Stomach (tissue), 19 donors: ENCODE data around the gene RASL12. TPM values are rescaled to one million over a fixed set of nuclear protein-coding genes. Genes with fewer than 3 reads are reported as not detected.

Experiments used
- DNase-seq, 2 donors: peaks; one replicate each; pipeline versions ENCODE4 v3.0.0 to v3.0.0-alpha.2; 2013 to 2019
- H3K27ac ChIP-seq, 5 donors: fragments of 200-600 bp in 4 of 5; sonication (generic) in 4 of 5; one replicate each; pipeline ENCODE4 v1.5.1; 2013 to 2019; ENCODE audit warnings: mild to moderate bottlenecking in 1 of 5, moderate library complexity in 1 of 5
- H3K27me3 ChIP-seq, 3 donors: fragments of 200-600 bp; sonication (generic); one replicate each; pipeline ENCODE4 v1.5.1; 2017 to 2019; ENCODE audit warnings: mixed run types in 1 of 3
- H3K36me3 ChIP-seq, 4 donors: fragments of 200-600 bp; sonication (generic); 1 replicate in 3 of 4; 2 replicates in 1 of 4; pipeline ENCODE4 v1.5.1; 2016 to 2019
- H3K4me1 ChIP-seq, 4 donors: fragments of 200-600 bp; sonication (generic); one replicate each; pipeline ENCODE4 v1.5.1; 2016 to 2019
- H3K4me3 ChIP-seq, 4 donors: fragments of 200-600 bp; sonication (generic) in 3 of 4; one replicate each; pipeline ENCODE4 v1.5.1; 2016 to 2019; ENCODE audit warnings: mild to moderate bottlenecking in 1 of 4
- H3K9me3 ChIP-seq, 4 donors: fragments of 200-600 bp; sonication (generic); one replicate each; pipeline ENCODE4 v1.5.1; 2016 to 2019
- EP300 ChIP-seq: sonication (generic); formaldehyde crosslinking; IDR thresholded peaks from one replicate; pipeline ENCODE4 v1.6.1; 2017; ENCODE audit warnings: antibody characterized with exemption
- POLR2A ChIP-seq, 4 donors: fragments of 450-650 bp; IDR thresholded peaks; one replicate each; pipeline ENCODE4 v1.6.1; 2016; ENCODE audit warnings: antibody characterized with exemption in 4 of 4, control low read depth in 2 of 4, mild to moderate bottlenecking in 1 of 4, moderate library complexity in 1 of 4
- POLR2AphosphoS5 ChIP-seq, 3 donors: sonication (generic); formaldehyde crosslinking; IDR thresholded peaks; one replicate each; pipeline ENCODE4 v1.6.1; 2016; ENCODE audit warnings: antibody characterized with exemption in 3 of 3
- WGBS, 5 donors: extraction: QIAGEN DNeasy Blood & Tissue Kit in 3 of 5; methylation state at CpG; one replicate each; pipeline versions ENCODE4 v1.1.5 to v1.1.7; 2013 to 2018; 5-methylcytosine and 5-hydroxymethylcytosine counted together
- intact Hi-C: fragments of 100-400 bp; cut with DNase I; formaldehyde crosslinking; loops from one replicate; pipeline ENCODE4 v1.15.1; 2023; ENCODE audit warnings: low total_unique reads
- long read RNA-seq, 10 donors: transcript quantifications; one replicate each; lab custom pipeline, GENCODE V29; 2026
- polyA plus RNA-seq, 3 donors: library from polyadenylated mRNA; stranded (reverse); fragments of 200-250 nt; gene quantifications; one replicate each; pipeline ENCODE4 v1.2.3, GENCODE V29; 2013
- total RNA-seq, 5 donors: library from RNA; depleted of rRNA; stranded (reverse); fragments of >200 nt; gene quantifications; one replicate each; pipeline versions ENCODE4 v1.1.0 to v1.2.3, GENCODE V29; 2014 to 2016
- TF ChIP-seq, protein P1 (sequence below), 7 experiments: fragments of 450-650 bp in 4 of 7; fragments of 200-600 bp in 3 of 7; sonication (generic) in 3 of 7; IDR thresholded peaks; one replicate each; pipeline ENCODE4 v1.5.1; 2016 to 2019; ENCODE audit warnings: antibody characterized with exemption in 7 of 7, control low read depth in 2 of 7, mild to moderate bottlenecking in 1 of 7
- donor health status: healthy with polysubstance abuse.
- donor health status: Bipolar disorder and iron deficiency.
- donor health status: healthy.

RASL12 gene, protein sequence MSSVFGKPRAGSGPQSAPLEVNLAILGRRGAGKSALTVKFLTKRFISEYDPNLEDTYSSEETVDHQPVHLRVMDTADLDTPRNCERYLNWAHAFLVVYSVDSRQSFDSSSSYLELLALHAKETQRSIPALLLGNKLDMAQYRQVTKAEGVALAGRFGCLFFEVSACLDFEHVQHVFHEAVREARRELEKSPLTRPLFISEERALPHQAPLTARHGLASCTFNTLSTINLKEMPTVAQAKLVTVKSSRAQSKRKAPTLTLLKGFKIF
- total RNA-seq: 10 to 100 TPM in 2 of 5 donors, 1 to 10 TPM in 2, under 1 TPM in 1; 0.58 to 27.7 (median 9.6) TPM
- 10 to 100 TPM in 2 of 3 donors, 1 to 10 TPM in 1; 7.0 to 17.1 (median 12.2) TPM for polyA plus RNA-seq
- long read RNA-seq, donor 1, transcript RASL12-201 (5 exons, 2,640 nt): major isoform, 12 of 14 reads
- long read RNA-seq, donor 1, partial matches to known transcripts: 0 of 14 reads
- long read RNA-seq, donor 1, other reads (novel, unspliced or antisense): 0 of 14 reads
- long read RNA-seq, donor 2, transcript RASL12-201 (5 exons, 2,640 nt): major isoform, 12 of 14 reads
- long read RNA-seq, donor 2, partial matches to known transcripts: 0 of 14 reads
- long read RNA-seq, donor 2, other reads (novel, unspliced or antisense): 0 of 14 reads
- long read RNA-seq, donor 3, partial matches to known transcripts: 0 of 2 reads
- long read RNA-seq, donor 3, other reads (novel, unspliced or antisense): 0 of 2 reads
- long read RNA-seq, donor 4, partial matches to known transcripts: 0 of 2 reads
- long read RNA-seq, donor 4, other reads (novel, unspliced or antisense): 0 of 2 reads
- long read RNA-seq, donor 5, transcript RASL12-201 (5 exons, 2,640 nt): major isoform, 13 of 15 reads
- long read RNA-seq, donor 5, partial matches to known transcripts: 0 of 15 reads
- long read RNA-seq, donor 5, other reads (novel, unspliced or antisense): 0 of 15 reads
- long read RNA-seq, donor 6, transcript RASL12-201 (5 exons, 2,640 nt): major isoform, 9 of 11 reads
- long read RNA-seq, donor 6, partial matches to known transcripts: 0 of 11 reads
- long read RNA-seq, donor 6, other reads (novel, unspliced or antisense): 0 of 11 reads
- long read RNA-seq, donor 7, transcript RASL12-201 (5 exons, 2,640 nt): major isoform, 23 of 27 reads
- long read RNA-seq, donor 7, partial matches to known transcripts: 0 of 27 reads
- long read RNA-seq, donor 7, other reads (novel, unspliced or antisense): 0 of 27 reads
- long read RNA-seq, donor 8, partial matches to known transcripts: 0 of 2 reads
- long read RNA-seq, donor 8, other reads (novel, unspliced or antisense): 0 of 2 reads
- long read RNA-seq, donor 9, partial matches to known transcripts: 0 of 1 reads
- long read RNA-seq, donor 9, other reads (novel, unspliced or antisense): 0 of 1 reads
- long read RNA-seq, donor 10, partial matches to known transcripts: 0 of 4 reads
- long read RNA-seq, donor 10, other reads (novel, unspliced or antisense): 0 of 4 reads

DNA sequence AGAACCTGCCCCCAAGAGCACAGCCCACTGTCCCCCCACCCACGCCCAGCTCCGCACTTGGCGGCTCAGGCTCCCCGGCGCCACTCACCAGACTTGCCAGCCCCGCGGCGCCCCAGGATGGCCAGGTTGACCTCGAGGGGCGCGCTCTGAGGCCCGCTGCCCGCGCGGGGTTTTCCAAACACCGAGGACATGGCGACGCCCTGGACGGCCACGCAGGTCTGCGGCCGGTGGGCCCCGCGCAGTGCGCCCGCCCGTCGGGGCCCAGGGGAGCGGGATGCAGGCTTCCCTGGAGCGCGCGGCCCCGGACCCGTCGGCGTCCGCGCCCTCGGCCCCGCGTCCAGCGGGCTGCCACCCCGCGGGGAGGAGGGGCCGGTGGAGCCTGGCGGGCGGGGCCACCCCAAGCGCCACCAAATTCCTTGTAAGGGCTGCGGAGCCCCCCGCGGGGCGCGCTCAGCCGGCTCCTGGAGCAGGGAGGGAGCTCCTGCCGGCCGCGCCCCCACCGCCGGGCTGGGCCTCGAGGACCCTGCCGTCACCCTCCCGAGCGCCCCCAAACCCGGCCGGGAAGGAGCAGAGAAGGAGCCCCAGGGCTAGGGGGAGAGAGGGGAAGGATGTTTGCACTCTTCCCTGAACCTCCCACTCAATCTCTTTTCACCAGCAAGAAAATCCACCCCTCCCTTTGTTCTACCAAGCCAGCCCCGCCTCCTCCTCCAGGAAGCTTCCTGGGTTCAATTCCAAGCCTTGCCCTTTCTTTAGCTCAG is at the start of gene RASL12:
Gene RASL12 (minus strand): TSS at position 347 of the 758 bp plus-strand sequence. CDS start 156 bp downstream, at position 191.
- Histone ChIP-seq H3K4me3 (peak within 1 kb of the TSS; percentile 44 to 51 (median 46)), H3K36me3 (no peaks in the 10 kb centered on the region), H3K27me3 (peaks cover 4 to 46% (median 22%) of the 10 kb centered on the region in 3 donors), H3K4me1 (peaks cover 41 to 61% (median 45%) of the 10 kb centered on the region in 4 donors), H3K9me3 (no peaks in the 10 kb centered on the region), H3K27ac (peak within 1 kb of the TSS; percentile 72 to 88 (median 79))
- WGBS, 5 donors: 4 to 13% (median 6%) methylated on average over 17 to 66 of the region's 66 CpGs
- no peak for TF ChIP-seq POLR2A (IDR thresholded peaks at IDR 0.05)
- TF ChIP-seq POLR2AphosphoS5 (IDR thresholded peaks at IDR 0.05): no peak
- no peak for TF ChIP-seq EP300
- TF ChIP-seq, protein P1, sequence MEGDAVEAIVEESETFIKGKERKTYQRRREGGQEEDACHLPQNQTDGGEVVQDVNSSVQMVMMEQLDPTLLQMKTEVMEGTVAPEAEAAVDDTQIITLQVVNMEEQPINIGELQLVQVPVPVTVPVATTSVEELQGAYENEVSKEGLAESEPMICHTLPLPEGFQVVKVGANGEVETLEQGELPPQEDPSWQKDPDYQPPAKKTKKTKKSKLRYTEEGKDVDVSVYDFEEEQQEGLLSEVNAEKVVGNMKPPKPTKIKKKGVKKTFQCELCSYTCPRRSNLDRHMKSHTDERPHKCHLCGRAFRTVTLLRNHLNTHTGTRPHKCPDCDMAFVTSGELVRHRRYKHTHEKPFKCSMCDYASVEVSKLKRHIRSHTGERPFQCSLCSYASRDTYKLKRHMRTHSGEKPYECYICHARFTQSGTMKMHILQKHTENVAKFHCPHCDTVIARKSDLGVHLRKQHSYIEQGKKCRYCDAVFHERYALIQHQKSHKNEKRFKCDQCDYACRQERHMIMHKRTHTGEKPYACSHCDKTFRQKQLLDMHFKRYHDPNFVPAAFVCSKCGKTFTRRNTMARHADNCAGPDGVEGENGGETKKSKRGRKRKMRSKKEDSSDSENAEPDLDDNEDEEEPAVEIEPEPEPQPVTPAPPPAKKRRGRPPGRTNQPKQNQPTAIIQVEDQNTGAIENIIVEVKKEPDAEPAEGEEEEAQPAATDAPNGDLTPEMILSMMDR (IDR thresholded peaks at IDR 0.05): no peak
- DNase-seq: peak in 1 of 2 donors; percentile 77
- intact Hi-C loops: no loop called here

DNA sequence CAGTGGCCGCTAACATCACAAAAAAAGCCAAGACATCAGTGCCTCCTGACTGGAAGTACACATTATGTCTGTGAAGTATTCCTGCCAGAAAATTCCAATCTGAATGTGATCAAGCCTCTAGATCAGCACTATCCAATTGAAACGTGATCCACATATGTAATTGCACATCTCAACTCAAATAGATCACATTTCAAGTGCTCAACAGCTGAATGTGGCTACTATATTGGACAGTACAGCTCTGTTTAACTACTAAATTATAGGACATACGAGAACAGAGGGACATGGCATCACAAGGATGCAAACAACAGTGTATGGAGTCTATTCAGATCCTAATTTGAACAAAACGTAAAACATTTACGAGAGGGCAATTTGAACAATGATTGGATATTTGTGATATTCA is 47.8 kb upstream of the RASL12 start:
- intact Hi-C loops: no loop called here
- no peak for TF ChIP-seq POLR2A (IDR thresholded peaks at IDR 0.05)
- TF ChIP-seq, protein P1 (IDR thresholded peaks at IDR 0.05): no peak
- Histone ChIP-seq H3K27me3 (no peaks in the 10 kb centered on the region), H3K4me1 (no peaks in the 10 kb centered on the region), H3K27ac (no peak overlapping the region), H3K36me3 (peaks cover 37 to 100% (median 94%) of the 10 kb centered on the region in 4 donors), H3K4me3 (no peak overlapping the region), H3K9me3 (no peaks in the 10 kb centered on the region)
- DNase-seq: no peak
- 76 to 86% (median 82%) methylated on average over 5 of the region's 5 CpGs for WGBS, 5 donors

DNA sequence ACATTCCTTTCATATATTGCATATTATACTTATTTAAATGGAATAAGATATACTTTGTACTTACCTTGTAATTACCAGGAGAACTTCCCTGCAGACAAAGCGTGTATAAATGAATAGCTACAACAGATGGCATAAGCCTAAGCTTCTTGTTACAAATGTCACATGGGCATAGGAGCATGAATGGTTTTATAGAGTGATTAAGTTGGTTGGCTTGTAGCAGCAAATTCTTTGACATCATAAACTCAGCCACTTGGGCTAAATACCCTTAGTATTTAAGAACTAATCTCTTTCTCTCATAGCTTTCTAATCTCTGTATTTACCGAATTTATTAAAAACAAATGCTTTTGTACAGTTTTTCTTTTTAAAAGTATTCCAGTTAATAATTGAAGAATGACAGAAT is 47.3 kb upstream of the RASL12 start, which contains the start of gene UBAP1L:
Gene UBAP1L (minus strand): TSS at position 115 of the 400 bp plus-strand sequence. CDS start 8,985 bp downstream, outside the sequence.
- WGBS, 5 donors: 83 to 88% (median 85%) methylated on average over 2 of the region's 2 CpGs
- Histone ChIP-seq H3K36me3 (peaks cover 37 to 96% (median 90%) of the 10 kb centered on the region in 4 donors), H3K4me1 (no peaks in the 10 kb centered on the region), H3K27me3 (no peaks in the 10 kb centered on the region), H3K9me3 (no peaks in the 10 kb centered on the region), H3K4me3 (no peak within 1 kb of the TSS), H3K27ac (no peak within 1 kb of the TSS)
- TF ChIP-seq POLR2AphosphoS5 (IDR thresholded peaks at IDR 0.05) (no peak), POLR2A (IDR thresholded peaks at IDR 0.05) (no peak), EP300 (no peak)
- TF ChIP-seq, protein P1 (IDR thresholded peaks at IDR 0.05): no peak
- no peak for DNase-seq
- intact Hi-C loops: no loop called here
